NCI-H2196 (cell line): ENCODE results near the gene KIAA1958.
"Not testable (repeated sequence)": the region's sequence is repeated elsewhere in the genome, so short reads cannot be mapped to it uniquely, and the experiment has no call there.

Experiments
- DNase-seq: peaks from one replicate; lab custom pipeline; 2025; ENCODE audit not compliant: unreplicated experiment; lab: John Stamatoyannopoulos, UW

The KIAA1958 gene

DNA sequence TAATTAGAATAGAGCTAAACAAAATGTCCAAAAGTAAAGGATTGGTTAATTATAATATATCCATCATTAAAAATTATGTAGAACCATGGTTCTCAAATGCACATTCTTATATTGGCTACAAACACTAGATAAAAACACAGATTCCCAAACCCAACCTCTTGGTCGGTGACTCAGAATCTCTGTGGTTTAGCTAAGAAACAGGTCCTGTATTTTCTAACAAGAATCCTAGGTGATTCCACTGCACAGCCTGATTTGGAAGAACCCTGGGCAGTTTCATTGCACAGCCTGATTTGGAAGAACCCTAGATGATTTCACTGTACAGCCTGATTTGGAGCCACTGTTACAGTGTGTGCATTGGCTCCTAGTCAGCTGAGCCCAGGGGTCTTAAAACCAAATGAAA lies 67.9 kb downstream of the KIAA1958 start:
- DNase-seq = no peak

- no peak for DNase-seq
Measured at GRCh38 chr9:112555101-112555643, 68.5 kb downstream of the KIAA1958 start.

GRCh38 chr9:112555844-112556482 lies 69.3 kb downstream of the KIAA1958 start:
- no peak for DNase-seq

DNA sequence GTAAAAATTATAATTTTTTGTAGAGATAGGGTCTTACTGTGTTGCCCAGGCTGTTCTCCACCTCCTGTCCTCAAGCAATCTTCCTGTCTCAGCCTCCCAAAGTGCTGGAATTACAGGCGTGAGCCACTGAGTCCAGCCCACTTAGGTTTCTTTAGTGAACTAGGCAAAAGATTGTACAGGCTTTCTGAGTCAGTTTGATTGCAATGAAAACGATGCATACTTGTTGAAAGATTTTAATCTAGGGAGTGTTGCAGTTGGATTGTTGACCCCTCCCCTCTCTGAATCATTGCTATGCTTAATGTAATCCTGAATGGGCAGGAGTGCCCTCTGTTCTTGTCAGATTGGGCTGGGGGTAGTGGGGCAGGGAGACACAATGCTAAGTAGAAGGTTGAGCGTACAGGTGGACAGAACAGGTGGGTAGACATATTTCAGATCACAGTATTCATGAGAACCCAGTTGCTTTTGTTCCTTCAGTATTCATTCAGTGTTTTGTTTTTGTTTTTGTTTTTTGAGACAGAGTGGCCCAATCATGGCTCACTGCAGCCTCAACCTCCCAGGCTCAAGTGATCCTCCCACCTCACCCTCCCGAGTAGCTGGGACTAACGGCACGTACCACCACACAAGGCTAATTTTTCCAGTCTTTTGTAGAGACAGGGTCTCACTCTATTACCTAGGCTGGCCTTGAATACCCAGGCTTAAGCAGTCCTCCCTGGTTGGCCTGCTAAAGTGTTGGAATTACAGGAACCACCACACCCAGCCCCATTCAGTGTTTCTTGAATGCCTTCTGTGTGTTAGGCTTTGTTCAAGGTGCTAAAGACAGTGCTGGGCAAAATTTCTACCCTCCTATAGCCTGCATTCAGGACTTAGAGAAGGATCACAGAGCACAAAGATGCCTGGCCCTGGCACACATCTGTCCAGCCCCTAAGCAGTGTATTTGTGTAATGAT lies 70.1 kb downstream of the KIAA1958 start:
- DNase-seq = no peak

GRCh38 chr9:112558476-112558875 lies 71.8 kb downstream of the KIAA1958 start:
- no peak for DNase-seq

- no peak for DNase-seq
Measured at GRCh38 chr9:112558978-112559377, 72.4 kb downstream of the KIAA1958 start.

DNA sequence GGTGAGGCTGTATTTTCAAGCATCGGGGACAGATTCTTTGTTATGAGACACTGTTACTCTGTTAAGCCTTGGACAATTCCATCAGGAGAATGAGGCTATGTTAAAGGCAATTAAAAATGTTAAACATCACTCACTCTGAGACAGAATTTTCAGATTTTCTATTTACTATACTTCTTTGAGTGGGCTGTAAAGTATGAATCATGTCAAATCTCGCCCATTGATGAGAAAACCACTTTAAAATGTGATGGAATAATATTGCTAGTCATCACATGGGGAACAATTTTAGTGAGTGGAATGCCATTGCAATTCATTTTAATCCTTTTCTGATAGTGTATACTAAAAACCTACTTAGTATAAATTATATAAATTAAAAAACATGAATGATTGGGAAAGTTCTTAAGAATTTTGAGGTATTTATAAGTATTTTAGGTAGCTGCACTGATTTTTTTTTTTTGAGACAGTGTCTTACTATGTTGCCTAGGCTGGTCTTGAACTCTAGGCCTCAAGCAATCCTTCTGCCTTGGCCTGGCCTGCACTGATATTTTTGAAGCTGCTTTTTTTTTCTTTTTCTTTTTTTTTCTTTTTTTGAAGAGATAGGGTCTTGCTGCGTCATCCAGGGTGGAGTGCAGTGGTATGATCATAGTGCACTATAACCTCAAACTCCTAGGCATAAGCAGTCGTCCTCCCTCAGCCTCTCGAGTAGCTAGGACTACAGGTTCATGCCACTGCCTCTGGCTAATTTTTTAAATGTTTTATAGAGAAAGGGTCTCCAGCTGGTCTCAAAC lies 73.2 kb downstream of the KIAA1958 start:
- no peak for DNase-seq

GRCh38 chr9:112562235-112562958 lies 75.8 kb downstream of the KIAA1958 start:
- DNase-seq = no peak

DNA sequence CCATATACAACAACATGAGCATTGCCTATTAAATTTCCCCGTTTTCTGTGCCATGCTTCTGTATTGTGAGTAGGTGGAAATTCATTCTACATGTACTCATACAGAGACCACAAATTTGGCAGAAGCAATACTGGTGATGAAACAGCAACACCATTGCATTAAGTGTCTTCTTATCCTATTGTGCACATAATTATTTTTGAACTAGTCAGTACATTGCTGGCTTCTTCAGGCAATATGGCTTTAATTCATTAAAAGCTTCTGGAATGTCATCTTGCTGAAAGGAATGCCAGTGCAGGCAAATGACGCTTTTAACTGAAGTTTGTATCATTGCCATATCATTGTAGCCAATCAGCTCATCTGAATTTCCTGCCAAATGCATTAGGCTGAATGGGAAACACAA lies 82.6 kb downstream of the KIAA1958 start:
- no peak for DNase-seq

GRCh38 chr9:112570671-112571167 lies 84.1 kb downstream of the KIAA1958 start:
- DNase-seq = no peak

DNA sequence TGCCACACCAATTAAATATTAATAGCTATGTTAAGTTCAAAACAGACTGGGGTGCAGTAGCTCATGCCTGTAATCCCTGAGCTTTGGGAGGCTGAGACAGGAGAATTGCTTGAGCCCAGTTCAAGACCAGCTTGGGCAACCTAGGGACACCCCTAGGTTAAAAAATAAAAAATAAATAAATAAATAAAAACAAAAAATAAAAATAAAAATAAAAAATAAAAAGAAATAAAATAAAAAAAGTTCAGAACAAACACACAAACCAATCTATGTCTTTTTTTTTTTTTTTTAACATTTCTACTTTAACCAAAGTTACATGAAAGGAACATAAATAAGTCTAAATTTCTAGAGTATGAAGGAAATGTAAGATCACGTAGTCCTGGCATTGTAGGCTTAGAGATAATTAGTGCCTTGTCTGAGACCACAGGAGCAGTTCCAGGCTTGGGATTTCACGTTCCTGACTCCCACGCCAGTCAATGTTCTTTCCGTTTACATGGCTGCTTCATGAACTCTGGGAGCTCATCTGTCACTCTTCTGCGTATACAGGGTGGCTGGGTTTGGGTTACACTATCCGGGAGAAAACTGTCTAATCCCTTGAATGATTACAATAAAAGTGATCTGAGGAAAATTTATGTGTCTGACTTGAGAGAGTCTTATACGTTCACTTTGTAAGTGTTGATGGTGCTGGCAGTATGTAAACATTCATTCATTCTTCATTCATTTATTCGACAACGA lies 85.2 kb downstream of the KIAA1958 start:
- DNase-seq = no peak

DNA sequence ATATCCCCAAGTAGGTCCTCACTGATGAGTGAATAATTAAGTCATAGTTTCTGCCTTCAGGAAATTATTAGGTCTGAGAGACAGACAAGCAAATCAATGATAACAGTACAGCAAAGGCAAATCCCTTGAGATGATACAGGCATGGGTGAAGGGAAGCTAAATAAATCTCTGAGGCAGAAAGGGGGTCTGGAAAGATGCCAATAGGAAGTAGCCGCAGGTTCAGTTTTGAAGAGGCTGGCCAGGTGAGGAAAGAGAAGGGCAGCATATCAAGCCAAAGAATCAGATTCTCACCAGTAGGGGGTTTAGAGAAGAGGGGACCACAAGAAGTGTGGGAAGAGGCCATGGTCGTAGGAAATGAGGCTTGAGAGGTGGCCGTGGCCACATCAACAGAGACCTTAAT lies 85.8 kb downstream of the KIAA1958 start:
- no peak for DNase-seq

DNA sequence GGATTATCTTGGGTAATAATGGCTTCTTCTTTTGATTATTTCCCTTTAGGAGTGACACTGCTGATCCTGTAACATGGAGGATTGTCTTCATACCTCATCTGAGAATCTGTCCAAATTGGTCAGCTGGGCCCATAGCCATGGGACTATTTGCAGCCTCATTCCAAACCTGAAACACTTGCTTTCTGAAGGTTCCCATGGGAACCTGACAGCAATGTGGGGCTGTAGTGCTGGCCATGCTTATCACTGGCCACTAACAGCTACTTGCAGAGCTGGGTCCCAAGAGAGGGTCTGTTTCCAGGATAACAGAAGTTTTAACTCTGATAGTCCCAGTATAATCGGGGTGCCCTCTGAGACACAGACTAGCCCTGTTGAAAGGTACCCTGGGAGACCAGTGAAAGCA lies 87.4 kb downstream of the KIAA1958 start:
- DNase-seq = no peak

- DNase-seq = no peak
Measured at GRCh38 chr9:112575107-112575506, 88.5 kb downstream of the KIAA1958 start.

DNA sequence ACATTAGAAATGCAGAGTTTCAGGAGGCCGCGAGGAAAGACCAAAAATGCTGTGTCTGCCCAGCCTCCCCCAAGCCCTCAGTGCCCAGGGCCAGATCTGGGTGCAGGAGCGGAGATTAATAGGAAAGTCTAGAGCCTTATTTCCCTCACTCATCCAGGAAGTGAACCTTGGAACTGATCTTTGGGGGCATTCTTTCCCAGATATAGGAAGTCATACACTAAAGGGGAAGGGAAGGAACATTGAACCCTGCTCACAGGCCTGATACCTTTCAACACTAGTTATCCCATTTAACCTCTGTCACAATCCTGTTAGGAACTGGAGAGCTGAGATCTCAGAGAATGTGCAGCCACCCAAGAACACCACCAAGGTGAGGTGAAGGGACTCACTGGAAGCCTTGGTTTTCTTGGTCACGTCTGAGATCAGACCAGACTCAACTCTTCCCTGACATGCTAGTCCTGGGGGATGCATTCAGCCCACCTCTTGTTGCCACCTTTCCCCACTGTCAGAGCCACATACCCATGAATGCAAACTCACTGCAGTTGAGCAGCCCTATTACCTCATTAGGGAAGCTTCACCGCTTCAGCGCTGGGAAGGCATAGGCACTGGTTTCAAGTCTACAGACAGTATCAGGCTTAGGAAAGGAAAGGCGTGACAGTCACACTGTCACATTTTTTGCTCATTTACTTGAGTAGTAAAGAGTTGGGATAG lies 95.0 kb downstream of the KIAA1958 start:
- no peak for DNase-seq

DNA sequence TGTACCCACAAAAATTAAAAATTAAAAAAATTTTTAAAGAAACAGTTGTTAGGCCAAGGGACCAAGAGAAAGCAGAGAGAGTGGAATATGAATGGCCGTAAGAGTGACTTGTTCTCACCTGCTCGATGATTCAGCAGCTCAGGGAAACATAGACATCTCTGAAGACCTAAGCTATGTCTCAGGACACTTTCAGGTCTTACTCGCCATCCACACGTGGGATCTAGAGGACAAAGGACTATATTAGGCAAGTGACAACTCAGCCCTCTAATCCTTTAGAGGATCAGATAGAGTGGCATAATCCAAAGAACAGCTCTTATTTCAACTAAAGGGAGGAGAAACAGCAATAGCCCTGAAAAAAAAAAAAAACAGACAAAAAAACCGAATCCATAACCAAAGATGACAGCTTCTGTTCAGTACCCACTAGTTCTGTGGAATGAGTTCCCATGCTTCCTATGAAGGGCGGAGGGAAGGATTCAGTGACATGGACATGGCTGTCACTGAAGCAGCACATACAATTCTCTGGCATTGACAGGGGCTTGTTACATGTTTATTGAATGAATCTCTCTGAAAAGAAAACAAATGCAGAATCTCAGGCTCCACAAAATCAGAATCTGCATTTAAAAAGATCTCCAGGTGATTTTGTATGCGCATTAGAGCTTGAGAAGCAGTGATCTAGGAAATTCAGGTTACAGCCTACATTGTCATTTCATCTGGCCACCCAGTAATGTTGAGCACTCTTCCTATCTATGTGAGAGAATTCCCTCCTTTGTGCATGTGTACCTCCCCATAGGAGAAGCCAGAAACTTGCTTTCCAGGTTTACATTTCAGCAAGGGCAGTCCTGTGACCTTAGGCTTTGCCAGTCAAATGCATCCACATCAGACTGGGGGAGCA lies 96.0 kb downstream of the KIAA1958 start:
- DNase-seq = no peak

GRCh38 chr9:112586599-112587155 lies 100.0 kb downstream of the KIAA1958 start:
- no peak for DNase-seq

DNA sequence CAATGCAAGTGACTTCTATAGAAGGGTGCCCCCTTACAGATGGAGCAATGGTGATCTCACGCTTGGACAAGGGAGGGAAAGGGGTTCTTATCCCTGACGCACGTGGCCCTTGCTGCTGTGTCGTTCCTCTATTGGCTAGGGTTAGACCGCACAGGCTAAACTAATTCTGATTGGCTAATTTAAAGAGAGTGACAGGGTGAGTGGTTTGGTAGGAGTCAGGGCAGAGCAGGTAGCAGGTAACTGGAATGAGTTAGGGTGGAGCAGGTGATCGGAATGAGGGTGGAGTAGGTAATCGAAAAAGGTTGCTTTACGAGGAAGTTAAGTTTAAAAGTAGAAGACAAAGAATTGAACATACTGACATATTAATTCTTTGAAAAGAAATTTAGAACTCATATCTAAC lies 105.2 kb downstream of the KIAA1958 start:
- not testable (repeated sequence) for DNase-seq
